HepG2 (cell line): ENCODE data around the gene SDF2. TPM values are rescaled to one million over a fixed set of nuclear protein-coding genes. Genes with fewer than 3 reads are reported as not detected.
A peak's percentile ranks its signal among the peaks of the same experiment; 100 is the strongest.

ENCODE experiments used
- ARID4A ChIP-seq: sonication (generic); formaldehyde crosslinking; IDR thresholded peaks from 2 replicates; pipeline ENCODE4 v1.5.0; 2020; ENCODE audit warnings: mild to moderate bottlenecking, missing genetic modification reagents, borderline replicate concordance
- GATAD1 ChIP-seq: IDR thresholded peaks from 2 replicates; pipeline ENCODE4 v1.6.1; 2016; ENCODE audit warnings: missing genetic modification reagents, missing compliant biosample characterization
- HNRNPL ChIP-seq: fragments of 200-400 bp; formaldehyde crosslinking; IDR thresholded peaks from 2 replicates; pipeline ENCODE4 v1.6.1; 2017; ENCODE audit warnings: mild to moderate bottlenecking, low read depth, low read length
- KLF11 ChIP-seq: IDR thresholded peaks from 2 replicates; pipeline ENCODE4 v1.6.1; 2016; ENCODE audit warnings: missing compliant biosample characterization
- MAX ChIP-seq: IDR thresholded peaks from 2 replicates; pipeline ENCODE4 v1.6.1; 2012; ENCODE audit warnings: inconsistent platforms
- MTF2 ChIP-seq: sonication (generic); formaldehyde crosslinking; IDR thresholded peaks from 2 replicates; pipeline ENCODE4 v1.5.0; 2020; ENCODE audit warnings: missing genetic modification reagents, borderline replicate concordance
- TAF1 ChIP-seq: sonication (generic); formaldehyde crosslinking; IDR thresholded peaks from 2 replicates; pipeline ENCODE4 v1.4.0; 2020; ENCODE audit warnings: missing genetic modification reagents
- TEAD3 ChIP-seq: optimal IDR thresholded peaks from 2 replicates; pipeline ENCODE3; 2016; ENCODE audit warnings: borderline replicate concordance
- THAP11 ChIP-seq: IDR thresholded peaks from 2 replicates; pipeline ENCODE4 v1.6.1; 2016; ENCODE audit warnings: missing biosample characterization, missing genetic modification reagents
- ZFAT ChIP-seq: sonication (generic); formaldehyde crosslinking; conservative IDR thresholded peaks from 2 replicates; pipeline ENCODE4 v1.8.1; 2023; ENCODE audit warnings: missing genetic modification reagents, inconsistent platforms
- ZNF160 ChIP-seq: sonication (generic); formaldehyde crosslinking; IDR thresholded peaks from 2 replicates; pipeline ENCODE4 v1.8.0; 2022; ENCODE audit warnings: mild to moderate bottlenecking, inconsistent platforms, missing genetic modification reagents
- ZNF235 ChIP-seq: sonication (generic); formaldehyde crosslinking; IDR thresholded peaks from 2 replicates; pipeline ENCODE4 v1.8.1; 2023; ENCODE audit warnings: mild to moderate bottlenecking, missing genetic modification reagents, borderline replicate concordance
- ZNF256 ChIP-seq: sonication (generic); formaldehyde crosslinking; conservative IDR thresholded peaks from 2 replicates; pipeline ENCODE4 v1.4.0; 2020; ENCODE audit warnings: missing genetic modification reagents
- ZNF556 ChIP-seq: sonication (generic); formaldehyde crosslinking; IDR thresholded peaks from 2 replicates; pipeline ENCODE4 v1.4.0; 2020; ENCODE audit warnings: mild to moderate bottlenecking, missing genetic modification reagents, borderline replicate concordance
- ZNF609 ChIP-seq: sonication (generic); formaldehyde crosslinking; IDR thresholded peaks from 2 replicates; pipeline ENCODE4 v1.4.0; 2020; ENCODE audit warnings: mild to moderate bottlenecking, missing genetic modification reagents, borderline replicate concordance
- ZNF691 ChIP-seq: sonication (generic); formaldehyde crosslinking; IDR thresholded peaks from 2 replicates; pipeline ENCODE4 v1.4.0; 2020; ENCODE audit warnings: missing genetic modification reagents, low read depth, mild to moderate bottlenecking, borderline replicate concordance
- ZNF782 ChIP-seq: sonication (generic); formaldehyde crosslinking; IDR thresholded peaks from 2 replicates; pipeline ENCODE4 v1.4.0; 2020; ENCODE audit warnings: missing genetic modification reagents, mild to moderate bottlenecking, borderline replicate concordance
- polyA plus RNA-seq, 8 experiments: library from polyadenylated mRNA; depleted of rRNA in 3 of 8; stranded (reverse) in 7 of 8; unstranded in 1 of 8; fragments of >200 nt; fragmentation: Illumina TruSeq in 4 of 8; extraction: Trizol in 4 of 8; gene quantifications; 2 replicates each; pipeline versions ENCODE4 v1.2.1 to v1.2.3, GENCODE V29; 2011 to 2016; ENCODE audit warnings: low read depth in 4 of 8, missing spikeins in 1 of 8, mixed read lengths in 1 of 8; ENCODE audit not compliant: insufficient read depth in 1 of 8
- total RNA-seq, 5 experiments: library from RNA; depleted of rRNA; stranded (reverse); fragments of >200 nt; fragmentation: Illumina TruSeq; extraction: Trizol; gene quantifications; 2 replicates each; pipeline ENCODE4 v1.2.3, GENCODE V29; 2016; ENCODE audit warnings: low read depth in 1 of 5

SDF2 gene
- total and polyA plus RNA-seq, 2 of the 13 experiments (the other 11 are each of a cell fraction or from before 2014, with no cell fraction given): 58.2 to 58.4 TPM

GRCh38 chr17:28661635-28662526 lies at the start of gene SDF2, which contains the start of gene SUPT6H (continued):
- TF ChIP-seq THAP11: peak; percentile 92
- peak; percentile 18; the same call in 1 of the 2 replicates for TF ChIP-seq ZNF782 (CRISPR knock-in tag)
- TF ChIP-seq ARID4A (CRISPR knock-in tag): peak; percentile 95; the same call in 1 of the 2 replicates
- no peak for TF ChIP-seq ZNF235 (CRISPR knock-in tag)
- TF ChIP-seq ZNF256 (CRISPR knock-in tag): no peak
- TF ChIP-seq ZNF691 (CRISPR knock-in tag): peak; percentile 85
- peak; percentile 67 for TF ChIP-seq MAX
- TF ChIP-seq KLF11: peak; percentile 83
- TF ChIP-seq ZNF160: 0 out of 2 replicates have a peak, but pooled peaks have one; percentile 52
- peak; percentile 79 for TF ChIP-seq TAF1 (CRISPR knock-in tag)
- TF ChIP-seq HNRNPL: 0 out of 2 replicates have a peak, but pooled peaks have one; percentile 22
- peak; percentile 60; the same call in 1 of the 2 replicates for TF ChIP-seq ZNF556 (CRISPR knock-in tag)
- peak; percentile 95 for TF ChIP-seq GATAD1 (CRISPR knock-in tag)
- TF ChIP-seq ZNF609 (CRISPR knock-in tag): peak; percentile 43; the same call in 1 of the 2 replicates
- no peak for TF ChIP-seq TEAD3
- TF ChIP-seq ZFAT (CRISPR knock-in tag): no peak
- TF ChIP-seq MTF2 (CRISPR knock-in tag): peak; percentile 41; the same call in 1 of the 2 replicates
